Measurements from ENCODE around the gene OR51A7.
"Not testable (repeated sequence)": the region's sequence is repeated elsewhere in the genome, so short reads cannot be mapped to it uniquely, and the experiment has no call there.

The OR51A7 gene, protein sequence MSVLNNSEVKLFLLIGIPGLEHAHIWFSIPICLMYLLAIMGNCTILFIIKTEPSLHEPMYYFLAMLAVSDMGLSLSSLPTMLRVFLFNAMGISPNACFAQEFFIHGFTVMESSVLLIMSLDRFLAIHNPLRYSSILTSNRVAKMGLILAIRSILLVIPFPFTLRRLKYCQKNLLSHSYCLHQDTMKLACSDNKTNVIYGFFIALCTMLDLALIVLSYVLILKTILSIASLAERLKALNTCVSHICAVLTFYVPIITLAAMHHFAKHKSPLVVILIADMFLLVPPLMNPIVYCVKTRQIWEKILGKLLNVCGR

DNA sequence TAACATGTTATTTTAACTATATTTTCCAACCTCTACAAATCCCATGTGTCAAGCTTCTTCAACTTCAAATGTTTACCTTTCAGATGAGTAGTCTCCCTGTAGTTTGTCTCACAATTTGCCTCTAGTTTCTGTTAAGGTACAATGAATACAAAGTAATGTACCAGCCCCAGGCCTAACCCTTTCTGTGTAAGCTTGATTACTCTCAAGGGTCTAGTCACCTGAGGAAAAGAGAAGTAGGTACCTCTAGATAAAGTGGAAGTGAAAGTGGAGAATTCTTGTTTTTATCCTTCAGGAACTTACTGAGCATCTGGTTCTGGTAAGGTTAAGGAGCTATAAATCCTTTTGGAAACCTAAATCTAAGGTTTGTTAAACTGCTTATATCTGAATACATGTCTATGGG, at the start of gene OR51A7:
OR51A7 (plus strand) TSS at position 300 of the 400 bp plus-strand sequence. CDS start 3,587 bp downstream, outside the sequence.
- no peak for DNase-seq (ENCODE audit: low spot score)

- DNase-seq (ENCODE audit: low spot score), result not testable (repeated sequence)
Observed at GRCh38 chr11:4854286-4854685, 49.3 kb upstream of the OR51A7 start.

GRCh38 chr11:4862447-4863236, 40.9 kb upstream of the OR51A7 start:
- DNase-seq (ENCODE audit: low spot score), result no peak

DNA sequence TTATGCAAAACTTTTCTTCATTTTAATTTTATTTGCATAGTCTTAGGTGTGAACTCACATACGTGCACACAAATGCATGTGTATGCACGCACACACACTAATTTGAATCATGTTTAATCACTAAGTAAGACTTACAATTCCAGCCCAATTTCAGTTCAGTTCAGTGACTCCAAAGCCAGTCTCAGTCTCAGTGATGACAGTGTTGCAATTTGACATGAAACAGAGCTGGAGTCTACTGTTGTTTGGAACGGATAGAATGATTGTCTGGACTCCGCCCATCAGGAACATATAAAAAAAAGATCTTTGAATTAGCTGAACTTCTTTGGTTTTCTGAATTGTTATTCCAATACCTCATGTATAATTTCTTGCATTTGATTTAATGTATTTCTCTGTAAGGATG, 39.7 kb upstream of the OR51A7 start:
- no peak for DNase-seq (ENCODE audit: low spot score)

DNA sequence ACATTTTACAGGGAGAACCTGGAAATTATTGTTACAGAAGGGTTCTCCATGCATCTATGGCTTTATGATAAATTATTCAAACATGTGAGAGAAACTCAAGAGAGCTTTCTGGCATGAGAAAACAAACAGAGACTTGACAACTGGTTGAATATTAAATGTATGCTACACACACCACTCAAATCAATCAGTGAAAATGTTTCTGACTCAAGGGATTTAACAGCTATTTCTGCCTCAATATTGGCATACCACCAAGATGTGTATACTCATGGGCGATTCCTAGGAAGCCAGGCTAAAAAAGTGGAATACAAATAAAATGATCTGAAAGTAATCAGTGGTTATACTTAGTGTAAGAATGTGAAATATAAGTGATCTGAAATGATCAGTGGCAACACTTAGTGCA, 37.7 kb upstream of the OR51A7 start:
- no peak for DNase-seq (ENCODE audit: low spot score)

DNA sequence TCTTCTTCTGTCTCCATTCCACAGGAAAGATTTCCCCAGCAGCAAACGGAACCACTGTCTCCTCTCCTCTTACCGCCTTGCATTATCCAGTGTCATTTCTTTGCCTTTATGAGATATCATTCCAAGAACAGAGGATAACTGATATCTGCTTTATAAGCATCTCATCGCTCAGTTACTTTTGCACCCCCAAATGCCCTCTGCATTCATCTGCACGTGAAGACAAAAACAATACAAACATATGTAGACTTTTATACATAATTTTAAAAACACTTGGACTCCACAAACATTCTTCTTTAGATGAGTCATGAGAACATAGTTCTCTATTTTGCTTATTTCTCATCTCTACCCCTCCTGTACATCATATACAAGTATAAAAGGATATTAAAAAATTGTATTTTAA, 22.4 kb upstream of the OR51A7 start:
- no peak for DNase-seq (ENCODE audit: low spot score)

- no peak for DNase-seq (ENCODE audit: low spot score)
Observed at GRCh38 chr11:4881860-4882500, 21.6 kb upstream of the OR51A7 start, which contains the start of gene OR51T1. Gene OR51T1 (plus strand): TSS chr11:4881900. CDS start chr11:4881900, 0 bp downstream.

- DNase-seq (ENCODE audit: low spot score), result no peak
Observed at GRCh38 chr11:4882543-4882942, 21.0 kb upstream of the OR51A7 start.

DNA sequence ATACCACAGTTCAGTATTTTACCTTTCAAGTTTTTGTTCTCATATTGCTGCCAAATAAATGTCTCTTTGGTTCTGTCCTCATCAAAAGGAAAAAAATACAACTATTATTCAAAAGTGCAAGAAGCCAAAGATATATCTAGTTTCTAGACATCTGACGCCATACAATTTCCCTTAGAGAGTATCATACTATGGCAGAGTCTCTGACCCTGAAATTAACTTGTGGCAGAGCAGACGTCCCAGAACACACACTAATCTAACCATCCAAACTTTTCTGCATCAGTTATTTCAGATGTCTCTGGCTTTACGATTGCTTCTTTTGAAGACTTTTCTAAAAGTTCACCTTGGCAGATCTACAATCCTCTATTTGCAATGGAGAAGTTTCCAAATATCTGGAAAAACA, 19.2 kb upstream of the OR51A7 start:
- DNase-seq (ENCODE audit: low spot score), result no peak

DNA sequence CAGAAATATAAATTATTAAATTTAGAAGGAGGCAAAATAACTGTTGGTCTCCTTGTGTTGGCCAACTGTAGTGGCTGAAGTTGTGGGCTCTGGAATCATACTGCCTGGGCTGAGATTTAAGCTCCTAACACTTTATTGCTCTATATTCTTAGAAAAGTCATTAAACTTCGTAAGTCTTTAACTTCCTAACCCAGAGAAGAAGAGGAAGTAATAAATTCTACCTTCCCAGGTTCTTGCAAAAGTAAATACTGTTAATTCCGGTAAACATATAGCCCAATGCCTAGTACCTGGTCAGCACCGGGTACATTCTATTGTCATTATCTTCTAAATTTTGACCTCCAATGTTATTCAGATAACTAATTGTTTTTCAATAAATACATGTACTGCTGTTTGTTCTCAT, 17.4 kb upstream of the OR51A7 start:
- no peak for DNase-seq (ENCODE audit: low spot score)

DNA sequence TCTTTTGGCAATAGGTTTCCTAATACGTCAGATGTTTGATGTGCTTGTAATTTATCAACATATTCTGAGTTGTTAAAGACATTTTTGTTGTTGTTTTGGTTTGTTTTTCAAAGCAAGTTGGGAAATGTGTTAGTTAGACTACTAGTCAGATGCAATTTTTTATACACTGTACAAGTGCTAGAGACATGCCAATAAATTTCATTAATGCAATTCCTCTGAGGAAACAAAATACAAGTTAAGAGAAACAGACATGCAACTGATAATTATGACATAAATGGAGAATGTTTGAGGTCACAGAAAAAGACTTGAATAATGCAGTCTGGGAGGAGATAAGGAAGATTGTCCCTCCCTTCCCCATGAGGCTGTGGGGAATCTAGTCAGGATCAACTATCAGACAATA, 16.0 kb upstream of the OR51A7 start:
- DNase-seq (ENCODE audit: low spot score), result no peak

GRCh38 chr11:4890279-4890678, 13.3 kb upstream of the OR51A7 start:
- no peak for DNase-seq (ENCODE audit: low spot score)

GRCh38 chr11:4891996-4892640, 11.5 kb upstream of the OR51A7 start:
- no peak for DNase-seq (ENCODE audit: low spot score)

GRCh38 chr11:4916581-4916980, 13.0 kb downstream of the OR51A7 start:
- no peak for DNase-seq (ENCODE audit: low spot score)

- DNase-seq (ENCODE audit: low spot score), result no peak
Observed at GRCh38 chr11:4919250-4919649, 15.7 kb downstream of the OR51A7 start, which contains the start of gene OR51G2. Gene OR51G2 (minus strand): TSS chr11:4919350. CDS start chr11:4915663, 3,687 bp downstream.

DNA sequence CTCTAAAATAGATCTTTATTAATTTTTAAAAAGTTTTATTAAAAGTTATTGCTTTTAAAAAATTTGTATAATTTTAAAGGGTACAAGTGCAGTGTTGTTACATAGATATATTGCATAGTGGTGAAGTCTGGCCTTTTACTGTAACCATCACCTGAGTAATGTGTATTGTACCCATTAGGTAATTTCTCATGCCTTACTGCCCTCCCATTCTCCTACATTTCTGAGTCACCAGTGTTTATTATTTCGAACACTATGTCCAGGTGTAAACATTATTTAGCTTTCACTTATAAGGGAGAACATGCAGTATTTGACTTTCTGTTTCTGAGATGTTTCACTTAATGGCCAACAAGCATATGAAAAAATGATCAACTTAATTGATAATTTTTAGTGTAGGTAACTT, 18.2 kb downstream of the OR51A7 start:
- DNase-seq (ENCODE audit: low spot score), result no peak

DNA sequence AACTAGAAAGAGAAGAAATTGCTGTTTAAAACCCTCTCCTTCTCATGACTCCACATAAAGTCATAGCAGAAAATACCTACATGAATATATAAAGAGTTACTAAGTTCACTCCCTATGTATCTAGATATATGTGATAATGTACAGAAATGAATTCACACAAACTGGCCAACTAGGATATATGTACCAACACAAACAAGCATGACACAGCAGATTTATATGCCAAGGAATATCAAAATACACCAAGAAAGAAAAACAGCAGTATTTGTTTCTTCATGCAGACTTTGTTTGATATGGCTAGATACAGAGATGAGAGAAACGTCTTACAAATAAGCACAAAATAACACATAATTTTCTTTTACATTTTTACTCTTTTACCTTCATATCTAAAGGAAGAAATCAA, 18.7 kb downstream of the OR51A7 start:
- no peak for DNase-seq (ENCODE audit: low spot score)

DNA sequence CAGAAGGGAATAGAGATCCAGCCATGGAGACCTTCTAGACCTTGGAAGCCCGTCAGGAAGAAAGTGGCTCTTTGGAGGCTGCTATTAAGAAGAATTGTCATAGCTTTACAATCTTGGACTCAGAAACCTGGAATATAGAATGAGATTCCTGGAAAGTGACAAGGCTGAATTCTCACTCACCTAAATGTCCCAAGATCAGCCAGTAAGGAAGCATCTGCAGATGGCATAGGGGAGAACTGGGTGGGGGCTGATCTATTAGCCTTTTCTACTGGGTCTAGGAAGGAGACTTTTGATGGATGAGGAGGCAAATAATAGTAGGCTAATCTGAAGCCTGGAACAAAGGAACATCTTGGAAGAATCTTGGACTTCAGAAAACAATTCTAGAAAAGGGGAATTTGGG, 20.7 kb downstream of the OR51A7 start, which contains the start of gene OR51G1:
OR51G1 (minus strand) TSS at position 101 of the 400 bp plus-strand sequence; CDS start at position 101, 0 bp downstream.
- no peak for DNase-seq (ENCODE audit: low spot score)

DNA sequence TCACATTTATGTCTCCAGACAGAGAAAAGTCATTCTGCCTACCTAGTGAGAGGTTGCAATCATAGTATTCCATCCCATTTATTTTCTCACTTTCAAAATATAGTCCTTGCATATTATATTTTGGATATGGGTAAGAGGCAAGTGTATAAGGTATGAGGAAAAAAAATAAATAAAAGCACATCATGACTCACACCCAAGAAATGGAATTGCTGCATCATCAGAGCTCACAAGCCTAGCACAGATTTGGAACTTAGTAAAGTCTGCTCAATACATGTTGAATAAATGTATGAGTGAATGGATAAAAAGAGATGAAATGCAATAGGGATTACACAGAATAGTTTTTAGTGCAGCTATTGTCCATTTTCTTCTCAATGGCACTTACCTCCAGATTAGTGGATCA, 23.0 kb downstream of the OR51A7 start:
- DNase-seq (ENCODE audit: low spot score), result no peak

GRCh38 chr11:4932751-4933150, 29.2 kb downstream of the OR51A7 start:
- DNase-seq (ENCODE audit: low spot score), result no peak

GRCh38 chr11:4936745-4937144, 33.2 kb downstream of the OR51A7 start:
- DNase-seq (ENCODE audit: low spot score), result no peak

- no peak for DNase-seq (ENCODE audit: low spot score)
Observed at GRCh38 chr11:4947505-4947904, 43.9 kb downstream of the OR51A7 start, which contains the start of gene OR51A4. Gene OR51A4 (minus strand): TSS chr11:4947605. CDS start chr11:4947100, 505 bp downstream.
